Fibroblast of skin of right quadriceps (primary cell): ENCODE measurements around the gene PSD.

ENCODE experiments used
- DNase-seq: peaks from one replicate; pipeline ENCODE4 v3.0.0-alpha.2; 2013

Gene PSD

GRCh38 chr10:102402512-102402896, 16.1 kb downstream of the PSD start:
- no peak for DNase-seq

- peak; percentile 23 for DNase-seq
Measured at GRCh38 chr10:102401735-102402511, 16.7 kb downstream of the PSD start.

DNA sequence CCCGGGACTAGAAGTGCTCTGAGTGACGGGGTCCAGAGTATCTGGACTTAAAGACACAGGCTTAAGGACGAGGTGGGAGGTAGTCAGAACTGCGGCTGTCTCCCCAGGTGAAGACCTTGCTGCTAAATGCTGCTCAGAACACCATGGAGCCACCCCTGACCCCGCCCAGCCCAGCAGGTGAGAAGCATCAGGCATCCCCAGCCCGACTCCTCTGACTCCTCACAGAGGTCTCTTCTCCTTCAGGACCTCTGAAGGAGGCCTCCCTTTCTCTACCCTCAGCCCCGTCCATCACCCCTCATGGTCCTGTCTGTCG, 17.3 kb downstream of the PSD start:
- no peak for DNase-seq

DNA sequence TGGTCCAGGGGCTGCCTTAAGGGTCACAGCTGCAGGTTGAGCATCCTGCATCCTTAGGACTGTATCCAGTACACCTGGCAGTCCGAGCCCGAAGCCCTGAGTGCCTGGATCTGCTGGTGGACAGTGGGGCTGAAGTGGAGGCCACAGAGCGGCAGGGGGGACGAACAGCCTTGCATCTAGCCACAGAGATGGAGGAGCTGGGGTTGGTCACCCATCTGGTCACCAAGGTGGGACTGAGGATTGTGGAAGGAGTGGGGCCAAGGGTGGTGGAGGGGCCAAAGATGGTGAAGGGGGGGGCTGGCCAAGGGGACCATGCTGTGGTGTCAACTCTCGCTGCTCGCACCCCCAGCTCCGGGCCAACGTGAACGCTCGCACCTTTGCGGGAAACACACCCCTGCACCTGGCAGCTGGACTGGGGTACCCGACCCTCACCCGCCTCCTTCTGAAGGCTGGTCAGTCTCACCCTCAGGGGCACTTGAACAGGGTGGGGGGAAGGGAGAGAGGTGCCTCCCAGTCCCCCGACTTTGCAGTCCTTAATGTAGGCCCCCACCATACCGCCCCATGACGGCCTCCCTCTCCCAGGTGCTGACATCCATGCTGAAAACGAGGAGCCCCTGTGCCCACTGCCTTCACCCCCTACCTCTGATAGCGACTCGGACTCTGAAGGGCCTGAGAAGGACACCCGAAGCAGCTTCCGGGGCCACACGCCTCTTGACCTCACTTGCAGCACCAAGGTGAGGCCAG, 17.8 kb downstream of the PSD start:
- no peak for DNase-seq

- no peak for DNase-seq
Measured at GRCh38 chr10:102400076-102400475, 18.5 kb downstream of the PSD start.

DNA sequence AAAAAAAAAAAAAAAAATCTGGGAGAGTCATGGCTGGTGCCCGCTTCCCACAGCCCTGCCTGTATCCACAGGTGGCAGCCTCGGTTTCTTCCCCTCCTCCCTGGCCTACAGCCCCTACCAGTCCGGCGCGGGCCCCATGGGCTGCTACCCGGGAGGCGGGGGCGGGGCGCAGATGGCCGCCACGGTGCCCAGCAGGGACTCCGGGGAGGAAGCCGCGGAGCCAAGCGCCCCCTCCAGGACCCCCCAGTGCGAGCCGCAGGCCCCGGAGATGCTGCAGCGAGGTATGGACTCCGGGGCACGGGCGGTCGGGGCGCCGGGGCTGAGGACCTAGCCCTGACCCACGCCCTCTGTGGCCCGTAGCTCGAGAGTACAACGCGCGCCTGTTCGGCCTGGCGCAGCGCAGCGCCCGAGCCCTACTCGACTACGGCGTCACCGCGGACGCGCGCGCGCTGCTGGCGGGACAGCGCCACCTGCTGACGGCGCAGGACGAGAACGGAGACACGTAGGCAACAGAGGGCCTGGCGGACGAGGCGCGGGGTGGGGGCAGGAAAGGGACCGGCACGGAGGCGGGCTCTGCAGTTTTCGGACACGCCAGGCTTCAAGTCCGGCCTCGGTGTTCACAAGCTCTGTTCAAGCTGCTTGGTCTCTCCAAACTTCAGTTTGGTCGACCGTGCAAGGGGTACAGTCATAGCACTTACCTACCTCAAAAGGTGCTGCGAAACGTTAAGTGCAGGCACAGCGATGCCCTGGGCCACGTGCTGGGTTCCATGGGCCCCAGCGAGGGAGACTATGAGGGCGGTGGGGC, 19.2 kb downstream of the PSD start:
- DNase-seq: peak; percentile 80

GRCh38 chr10:102398172-102399020, 20.2 kb downstream of the PSD start:
- DNase-seq: no peak

- no peak for DNase-seq
Measured at GRCh38 chr10:102397222-102398171, 21.1 kb downstream of the PSD start.

- no peak for DNase-seq
Measured at GRCh38 chr10:102396730-102397151, 21.8 kb downstream of the PSD start.

DNA sequence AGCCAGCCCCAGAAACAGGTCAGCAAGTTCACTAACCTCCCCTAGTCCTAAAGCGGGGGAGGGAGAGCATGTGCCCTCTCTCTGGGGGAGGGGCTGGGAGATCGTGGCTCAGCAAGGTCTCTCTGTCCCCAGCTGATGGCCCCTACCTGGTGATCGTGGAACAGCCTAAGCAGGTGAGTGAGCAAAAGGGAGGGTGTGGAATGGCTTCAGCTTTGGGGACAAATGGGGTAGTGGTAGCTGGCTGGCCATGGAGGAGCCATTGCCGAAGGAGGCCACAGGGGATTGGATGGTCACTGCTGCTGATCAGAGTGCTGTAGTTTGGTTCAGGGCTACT, 22.3 kb downstream of the PSD start:
- DNase-seq: no peak

GRCh38 chr10:102395400-102396316, 22.9 kb downstream of the PSD start, which contains the start of gene NFKB2:
NFKB2 (plus strand) TSS chr10:102395705; CDS start chr10:102395960, 255 bp downstream.
- DNase-seq: peak; percentile 80

GRCh38 chr10:102394801-102395399, 23.7 kb downstream of the PSD start:
- DNase-seq: peak; percentile 21

DNA sequence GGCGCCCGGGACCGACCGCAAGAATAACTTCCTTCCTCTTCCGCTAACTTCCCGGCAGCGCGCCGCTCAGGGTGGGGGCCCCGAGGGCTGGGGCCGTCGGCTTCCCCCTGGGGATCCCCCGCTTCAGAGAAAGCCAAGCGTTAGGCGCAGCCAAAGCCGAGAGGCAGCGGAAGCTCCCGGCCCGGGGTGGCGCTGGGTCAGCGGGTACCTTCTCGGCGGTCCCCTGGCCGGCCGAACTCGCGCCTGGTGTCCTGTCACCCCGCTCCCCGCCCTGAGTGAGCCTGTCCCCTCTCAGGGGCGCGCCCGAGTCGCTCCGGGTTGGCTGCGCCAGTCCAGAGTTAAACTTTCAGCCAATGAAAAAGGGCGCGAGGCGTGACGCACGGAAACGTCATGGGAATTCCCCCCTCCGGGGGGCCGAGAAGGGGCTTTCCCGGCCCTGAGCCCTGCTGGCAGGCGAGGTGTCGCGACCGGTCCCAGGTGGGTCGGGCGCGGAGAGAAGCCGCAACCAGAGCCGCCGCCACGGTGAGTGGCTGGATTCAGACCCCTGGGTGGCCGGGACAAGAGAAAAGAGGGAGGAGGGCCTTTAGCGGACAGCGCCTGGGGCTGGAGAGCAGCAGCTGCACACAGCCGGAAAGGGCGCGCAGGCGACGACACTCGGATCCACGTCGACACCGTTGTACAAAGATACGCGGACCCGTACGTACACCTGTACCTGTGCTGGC, 24.3 kb downstream of the PSD start:
- peak; percentile 91 for DNase-seq

GRCh38 chr10:102393411-102394078, 25.0 kb downstream of the PSD start:
- DNase-seq: no peak

DNA sequence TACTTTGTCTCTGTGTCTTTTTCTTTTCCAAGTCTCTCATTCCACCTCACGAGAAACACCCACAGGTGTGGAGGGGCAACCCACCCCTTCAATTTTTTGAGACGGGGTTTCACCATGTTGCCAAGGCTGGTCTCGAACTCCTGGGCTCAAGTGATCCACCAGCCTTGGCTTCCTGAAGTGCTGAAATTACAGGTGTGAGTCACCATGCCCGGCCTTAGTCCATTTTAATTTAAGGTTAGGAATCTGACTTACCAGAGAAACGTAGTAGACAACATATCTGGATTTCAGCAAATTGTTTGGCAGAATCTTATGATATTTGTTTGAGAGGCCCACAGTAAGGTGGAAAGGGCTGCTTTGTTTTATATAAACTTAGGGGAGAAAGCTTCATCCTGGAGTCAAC, 26.3 kb downstream of the PSD start:
- DNase-seq: no peak

DNA sequence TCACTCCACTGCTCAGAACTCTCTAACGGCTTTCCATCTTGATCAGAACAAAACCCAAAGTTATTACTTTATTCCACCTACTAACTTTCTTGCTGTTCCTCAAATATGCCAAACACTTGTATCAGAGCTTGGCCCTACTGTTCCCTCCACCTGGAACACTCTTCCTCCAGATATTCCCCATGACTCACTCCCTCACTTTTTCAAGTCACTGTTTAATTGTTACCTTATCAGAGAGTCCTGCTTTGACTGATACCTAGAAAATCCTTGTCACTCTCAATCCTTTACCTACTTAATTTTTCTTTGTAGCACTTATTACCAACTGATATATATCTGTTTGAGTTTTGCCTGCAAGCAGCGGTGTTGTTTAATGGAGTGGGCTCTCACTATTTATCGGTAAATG, 28.7 kb downstream of the PSD start:
- no peak for DNase-seq

DNA sequence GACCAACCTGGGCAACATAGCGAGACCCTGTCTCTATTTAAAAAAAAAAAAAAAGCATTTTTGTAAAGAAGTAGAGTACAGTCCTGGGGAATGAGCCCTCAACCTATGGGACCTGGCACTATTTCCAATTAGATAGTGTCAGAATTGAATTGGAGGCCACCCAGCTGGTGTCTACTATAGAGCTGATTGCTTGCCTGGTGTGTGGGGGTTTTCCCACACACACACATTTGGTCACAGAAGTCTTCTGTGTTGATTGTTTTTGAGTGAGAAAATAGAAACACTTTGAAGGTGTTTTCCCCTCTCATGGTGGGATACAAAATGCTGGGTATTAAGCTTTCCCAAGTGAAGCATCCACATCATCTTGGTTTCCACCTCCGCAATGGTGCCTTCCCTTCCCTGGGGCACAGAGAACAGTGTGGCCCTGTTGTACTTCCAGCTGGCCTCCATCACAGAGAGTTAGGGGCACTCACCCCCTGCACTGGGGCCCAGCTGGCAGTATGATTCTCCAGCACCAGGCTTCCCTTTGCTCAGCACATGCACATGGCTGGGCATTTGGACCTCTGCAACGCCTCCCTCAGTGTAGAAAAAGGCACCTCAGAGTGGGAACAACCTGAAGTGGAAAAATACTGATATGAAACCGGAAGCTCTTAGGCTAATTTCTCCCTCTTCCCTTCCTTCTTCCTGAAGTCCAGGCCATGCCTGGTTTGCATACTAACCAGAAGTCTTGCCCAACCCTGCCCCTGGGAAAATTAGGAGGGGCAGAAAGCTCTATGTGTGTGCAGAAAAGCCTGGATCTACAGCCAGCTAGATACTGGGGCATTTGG, 33.8 kb downstream of the PSD start:
- no peak for DNase-seq

DNA sequence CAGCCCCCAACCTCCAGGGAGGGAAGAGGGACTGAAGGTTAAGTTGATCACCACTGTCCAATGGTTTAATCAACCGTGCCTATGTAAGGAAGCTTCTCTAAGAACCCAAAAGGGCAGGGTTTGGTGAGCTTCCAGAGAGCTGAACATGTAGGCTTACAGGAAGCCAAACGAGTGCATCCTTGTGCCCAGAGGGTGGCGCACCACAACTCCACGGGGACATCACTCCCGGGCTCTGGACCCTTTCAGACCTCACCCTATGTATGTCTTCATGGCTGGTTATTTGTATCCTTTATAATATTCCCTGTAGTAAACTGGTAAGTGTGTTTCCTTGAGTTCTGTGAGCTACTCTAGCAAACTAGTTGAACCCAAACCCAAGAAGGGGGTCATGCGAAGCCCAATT, 34.5 kb downstream of the PSD start:
- DNase-seq: no peak
